Measurements from ENCODE around the gene ITGB8. TPM values are rescaled to one million over a fixed set of nuclear protein-coding genes. Genes with fewer than 3 reads are reported as not detected.

The ITGB8 gene
- total and polyA plus RNA-seq, 12 donors = 1.1 to 16.4 (median 6.3) TPM

GRCh38 chr7:20401861-20402746 lies 71.4 kb downstream of the ITGB8 start:
- peaks cover 0 to 14% of the 10 kb centered on the region in 2 donors for H3K4me1 ChIP-seq (replicated peaks in 1 of 2)
- 46 to 54% (median 50%) methylated on average over 3 of the region's 3 CpGs for WGBS, 4 donors
- no peaks in the 10 kb centered on the region for H3K27me3 ChIP-seq
- intact Hi-C loops (cut with DNase I) = no loop called here
- no peak overlapping the region for H3K4me3 ChIP-seq
- no peaks in the 10 kb centered on the region for H3K9me3 ChIP-seq (replicated peaks in 1 of 3)
- no peaks in the 10 kb centered on the region for H3K36me3 ChIP-seq (replicated peaks in 1 of 2)
- H3K27ac ChIP-seq = no peak overlapping the region
- TF ChIP-seq CTCF (IDR thresholded peaks at IDR 0.05) (no peak), POLR2A (IDR thresholded peaks at IDR 0.05) (no peak)
- DNase-seq = no peak

- 60 to 72% (median 67%) methylated on average over 4 of the region's 4 CpGs for WGBS, 4 donors
- Histone ChIP-seq H3K4me1 (replicated peaks in 1 of 2) (peaks cover 6 to 21% of the 10 kb centered on the region in 2 donors), H3K27me3 (no peaks in the 10 kb centered on the region), H3K27ac (no peak overlapping the region), H3K36me3 (replicated peaks in 1 of 2) (no peaks in the 10 kb centered on the region), H3K4me3 (no peak overlapping the region), H3K9me3 (replicated peaks in 1 of 3) (no peaks in the 10 kb centered on the region)
- TF ChIP-seq CTCF (IDR thresholded peaks at IDR 0.05) (peak in 5 of 6 experiments; percentile 13 to 49 (median 30)), POLR2A (IDR thresholded peaks at IDR 0.05) (no peak)
- intact Hi-C loops (cut with DNase I) = no loop called here
- no peak for DNase-seq
Measured at GRCh38 chr7:20402747-20403230, 72.1 kb downstream of the ITGB8 start.

GRCh38 chr7:20403331-20403730 lies 72.6 kb downstream of the ITGB8 start:
- Histone ChIP-seq H3K4me3 (no peak overlapping the region), H3K4me1 (replicated peaks in 1 of 2) (peaks cover 11 to 27% of the 10 kb centered on the region in 2 donors), H3K27me3 (no peaks in the 10 kb centered on the region), H3K36me3 (replicated peaks in 1 of 2) (no peaks in the 10 kb centered on the region), H3K9me3 (replicated peaks in 1 of 3) (no peaks in the 10 kb centered on the region), H3K27ac (no peak overlapping the region)
- TF ChIP-seq CTCF (IDR thresholded peaks at IDR 0.05) = no peak
- no peak for TF ChIP-seq POLR2A (IDR thresholded peaks at IDR 0.05)
- intact Hi-C loops (cut with DNase I) = no loop called here
- WGBS, 4 donors = 65 to 75% (median 73%) methylated on average over 3 of the region's 3 CpGs
- DNase-seq = peak in 2 of 7 donors; percentile 2 to 16

- 85 to 92% (median 92%) methylated on average over 6 of the region's 6 CpGs for WGBS, 4 donors
- no peaks in the 10 kb centered on the region for H3K36me3 ChIP-seq (replicated peaks in 1 of 2)
- no peak overlapping the region for H3K27ac ChIP-seq
- H3K4me1 ChIP-seq (replicated peaks in 1 of 2) = peaks cover 11 to 33% of the 10 kb centered on the region in 2 donors
- H3K27me3 ChIP-seq = no peaks in the 10 kb centered on the region
- no peak overlapping the region for H3K4me3 ChIP-seq
- DNase-seq = no peak
- no peaks in the 10 kb centered on the region for H3K9me3 ChIP-seq (replicated peaks in 1 of 3)
- TF ChIP-seq POLR2A (IDR thresholded peaks at IDR 0.05) = no peak
- no peak for TF ChIP-seq CTCF (IDR thresholded peaks at IDR 0.05)
- intact Hi-C loops (cut with DNase I) = no loop called here
Measured at GRCh38 chr7:20404320-20404719, 73.6 kb downstream of the ITGB8 start.
